ENCODE measurements around the gene MAP4K2. TPM values are rescaled to one million over a fixed set of nuclear protein-coding genes. Genes with fewer than 3 reads are reported as not detected.

Gene MAP4K2
- total and polyA plus RNA-seq, 2 of the 13 experiments (the other 11 are each of a cell fraction or from before 2014, with no cell fraction given) = 8.3 to 17.6 TPM

DNA sequence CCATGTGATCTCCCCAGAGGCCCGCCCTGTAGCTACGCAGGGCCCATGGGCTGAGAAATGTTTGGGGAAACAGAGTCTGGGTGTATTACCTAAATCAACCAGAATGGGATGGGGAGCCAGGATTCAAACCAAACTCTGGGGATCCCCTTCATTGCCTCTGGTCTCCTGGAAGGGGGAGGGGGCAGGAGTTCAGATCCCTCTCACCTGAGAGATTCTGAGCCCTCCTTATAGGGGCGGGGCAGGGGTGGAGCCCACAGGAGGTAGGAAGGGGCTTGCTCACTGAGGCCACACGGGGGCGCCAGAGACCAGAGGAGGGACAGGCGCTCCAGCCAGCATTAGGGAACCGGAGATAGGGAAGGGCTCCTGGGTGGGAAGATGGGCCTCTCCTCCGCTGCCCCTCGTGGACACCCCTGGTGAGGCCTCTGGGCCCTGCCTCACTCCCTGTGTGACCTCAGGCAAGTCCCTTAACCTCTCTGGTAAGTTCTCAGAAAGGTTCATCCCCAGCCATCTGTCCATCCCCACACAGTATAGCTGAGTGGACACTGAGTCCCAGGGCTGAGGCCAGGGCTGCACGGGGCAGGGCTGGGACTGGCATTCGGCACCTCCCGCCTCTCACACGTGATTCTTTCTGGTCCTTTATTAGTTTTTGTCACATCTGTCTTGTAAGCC lies 44.1 kb upstream of the MAP4K2 start (continued):
- TF ChIP-seq ZBTB20 (CRISPR knock-in tag; IDR thresholded peaks at IDR 0.05; ENCODE audit: borderline replicate concordance, low read depth) (no peak), MAFG (CRISPR knock-in tag; IDR thresholded peaks at IDR 0.05) (no peak), ZFP90 (CRISPR knock-in tag; IDR thresholded peaks at IDR 0.05; ENCODE audit: borderline replicate concordance) (peak; percentile 24; the same call in 1 of the 2 replicates), ISL2 (CRISPR knock-in tag; IDR thresholded peaks at IDR 0.05) (0 out of 2 replicates have a peak, but pooled peaks have one; percentile 28), ZFP62 (CRISPR knock-in tag; IDR thresholded peaks at IDR 0.05) (no peak), ZNF773 (CRISPR knock-in tag; IDR thresholded peaks at IDR 0.05; ENCODE audit: borderline replicate concordance) (no peak), MIER2 (CRISPR knock-in tag; IDR thresholded peaks at IDR 0.05) (0 out of 2 replicates have a peak, but pooled peaks have one; percentile 51), ZNF557 (CRISPR knock-in tag; IDR thresholded peaks at IDR 0.05) (no peak), NFE2L1 (CRISPR knock-in tag; IDR thresholded peaks at IDR 0.05; ENCODE audit: borderline replicate concordance) (no peak), ZNF703 (CRISPR knock-in tag; IDR thresholded peaks at IDR 0.05; ENCODE audit: borderline replicate concordance) (no peak; the same call in 1 of the 2 replicates), ZNF180 (CRISPR knock-in tag; IDR thresholded peaks at IDR 0.05; ENCODE audit: borderline replicate concordance, low read depth) (no peak), SP5 (CRISPR knock-in tag; IDR thresholded peaks at IDR 0.05; ENCODE audit: borderline replicate concordance, low read depth) (peak; percentile 92), NONO (IDR thresholded peaks at IDR 0.05) (no peak), NONO (CRISPR knock-in tag; conservative IDR thresholded peaks at IDR 0.05) (0 out of 2 replicates have a peak, but pooled peaks have one; percentile 27), CC2D1A (CRISPR knock-in tag; IDR thresholded peaks at IDR 0.05) (no peak), ZNF329 (CRISPR knock-in tag; IDR thresholded peaks at IDR 0.05; ENCODE audit: low read depth) (no peak)
- TF ChIP-seq, protein P1, sequence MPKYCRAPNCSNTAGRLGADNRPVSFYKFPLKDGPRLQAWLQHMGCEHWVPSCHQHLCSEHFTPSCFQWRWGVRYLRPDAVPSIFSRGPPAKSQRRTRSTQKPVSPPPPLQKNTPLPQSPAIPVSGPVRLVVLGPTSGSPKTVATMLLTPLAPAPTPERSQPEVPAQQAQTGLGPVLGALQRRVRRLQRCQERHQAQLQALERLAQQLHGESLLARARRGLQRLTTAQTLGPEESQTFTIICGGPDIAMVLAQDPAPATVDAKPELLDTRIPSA (CRISPR knock-in tag; IDR thresholded peaks at IDR 0.05; ENCODE audit: borderline replicate concordance) = no peak
- TF ChIP-seq, protein P2, sequence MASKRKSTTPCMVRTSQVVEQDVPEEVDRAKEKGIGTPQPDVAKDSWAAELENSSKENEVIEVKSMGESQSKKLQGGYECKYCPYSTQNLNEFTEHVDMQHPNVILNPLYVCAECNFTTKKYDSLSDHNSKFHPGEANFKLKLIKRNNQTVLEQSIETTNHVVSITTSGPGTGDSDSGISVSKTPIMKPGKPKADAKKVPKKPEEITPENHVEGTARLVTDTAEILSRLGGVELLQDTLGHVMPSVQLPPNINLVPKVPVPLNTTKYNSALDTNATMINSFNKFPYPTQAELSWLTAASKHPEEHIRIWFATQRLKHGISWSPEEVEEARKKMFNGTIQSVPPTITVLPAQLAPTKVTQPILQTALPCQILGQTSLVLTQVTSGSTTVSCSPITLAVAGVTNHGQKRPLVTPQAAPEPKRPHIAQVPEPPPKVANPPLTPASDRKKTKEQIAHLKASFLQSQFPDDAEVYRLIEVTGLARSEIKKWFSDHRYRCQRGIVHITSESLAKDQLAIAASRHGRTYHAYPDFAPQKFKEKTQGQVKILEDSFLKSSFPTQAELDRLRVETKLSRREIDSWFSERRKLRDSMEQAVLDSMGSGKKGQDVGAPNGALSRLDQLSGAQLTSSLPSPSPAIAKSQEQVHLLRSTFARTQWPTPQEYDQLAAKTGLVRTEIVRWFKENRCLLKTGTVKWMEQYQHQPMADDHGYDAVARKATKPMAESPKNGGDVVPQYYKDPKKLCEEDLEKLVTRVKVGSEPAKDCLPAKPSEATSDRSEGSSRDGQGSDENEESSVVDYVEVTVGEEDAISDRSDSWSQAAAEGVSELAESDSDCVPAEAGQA (IDR thresholded peaks at IDR 0.05; ENCODE audit: low read depth) = no peak
- TF ChIP-seq, protein P2 (CRISPR knock-in tag; IDR thresholded peaks at IDR 0.05; ENCODE audit: borderline replicate concordance) = no peak
- TF ChIP-seq, protein P3, sequence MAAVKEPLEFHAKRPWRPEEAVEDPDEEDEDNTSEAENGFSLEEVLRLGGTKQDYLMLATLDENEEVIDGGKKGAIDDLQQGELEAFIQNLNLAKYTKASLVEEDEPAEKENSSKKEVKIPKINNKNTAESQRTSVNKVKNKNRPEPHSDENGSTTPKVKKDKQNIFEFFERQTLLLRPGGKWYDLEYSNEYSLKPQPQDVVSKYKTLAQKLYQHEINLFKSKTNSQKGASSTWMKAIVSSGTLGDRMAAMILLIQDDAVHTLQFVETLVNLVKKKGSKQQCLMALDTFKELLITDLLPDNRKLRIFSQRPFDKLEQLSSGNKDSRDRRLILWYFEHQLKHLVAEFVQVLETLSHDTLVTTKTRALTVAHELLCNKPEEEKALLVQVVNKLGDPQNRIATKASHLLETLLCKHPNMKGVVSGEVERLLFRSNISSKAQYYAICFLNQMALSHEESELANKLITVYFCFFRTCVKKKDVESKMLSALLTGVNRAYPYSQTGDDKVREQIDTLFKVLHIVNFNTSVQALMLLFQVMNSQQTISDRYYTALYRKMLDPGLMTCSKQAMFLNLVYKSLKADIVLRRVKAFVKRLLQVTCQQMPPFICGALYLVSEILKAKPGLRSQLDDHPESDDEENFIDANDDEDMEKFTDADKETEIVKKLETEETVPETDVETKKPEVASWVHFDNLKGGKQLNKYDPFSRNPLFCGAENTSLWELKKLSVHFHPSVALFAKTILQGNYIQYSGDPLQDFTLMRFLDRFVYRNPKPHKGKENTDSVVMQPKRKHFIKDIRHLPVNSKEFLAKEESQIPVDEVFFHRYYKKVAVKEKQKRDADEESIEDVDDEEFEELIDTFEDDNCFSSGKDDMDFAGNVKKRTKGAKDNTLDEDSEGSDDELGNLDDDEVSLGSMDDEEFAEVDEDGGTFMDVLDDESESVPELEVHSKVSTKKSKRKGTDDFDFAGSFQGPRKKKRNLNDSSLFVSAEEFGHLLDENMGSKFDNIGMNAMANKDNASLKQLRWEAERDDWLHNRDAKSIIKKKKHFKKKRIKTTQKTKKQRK (IDR thresholded peaks at IDR 0.05; ENCODE audit: low read length) = no peak
